ENCODE measurements around the gene PRKRA. TPM values are rescaled to one million over a fixed set of nuclear protein-coding genes. Genes with fewer than 3 reads are reported as not detected.

PRKRA gene
- total RNA-seq, 1 donor from 2014 or later = 135 TPM

DNA sequence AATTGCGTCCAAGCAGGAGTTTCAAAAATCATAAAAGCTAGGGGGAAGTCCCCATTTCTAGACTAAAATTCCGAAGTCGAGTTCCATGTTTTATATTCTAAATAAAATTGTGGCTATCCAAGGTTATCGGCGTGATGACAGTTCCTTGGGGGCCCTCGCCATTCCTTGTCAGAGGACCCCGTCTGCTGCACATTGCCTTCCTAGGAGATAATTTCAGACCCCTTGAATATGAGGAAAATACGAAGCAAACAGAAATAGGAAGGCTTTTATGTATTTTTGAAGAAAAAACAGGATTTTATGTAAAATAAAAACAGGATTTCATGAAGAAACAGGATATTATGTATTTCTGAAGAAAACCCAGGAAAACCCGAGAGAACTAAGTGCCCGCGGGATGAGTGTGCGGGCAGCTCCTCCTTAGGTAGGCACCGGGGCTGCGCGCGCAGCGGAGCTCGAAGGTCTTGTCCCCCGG is 28.8 kb upstream of the PRKRA start:
- H3K4me1 ChIP-seq = peaks cover 23% of the 10 kb centered on the region
- no peaks in the 10 kb centered on the region for H3K36me3 ChIP-seq
- Mint-ChIP-seq H3K27ac (no peak overlapping the region), H3K9me3 (no peaks in the 10 kb centered on the region), H3K27me3 (ENCODE audit: insufficient read depth, low read depth) (no peaks in the 10 kb centered on the region), H3K4me1 (peaks cover 31% of the 10 kb centered on the region), H3K4me3 (peak overlapping the region; percentile 92), H3K36me3 (no peaks in the 10 kb centered on the region)
- peaks cover 22% of the 10 kb centered on the region for H4K20me1 ChIP-seq (ENCODE audit: low read depth)
- H3K4me3 ChIP-seq = peak overlapping the region; percentile 90
- H2AFZ ChIP-seq (replicated peaks) = peak overlapping the region; percentile 80
- H3F3A ChIP-seq (ENCODE audit: low read depth) = peaks cover 22% of the 10 kb centered on the region
- peaks cover 7% of the 10 kb centered on the region for H3K27me3 ChIP-seq
- H3K9me3 ChIP-seq (ENCODE audit: low read depth) = no peaks in the 10 kb centered on the region
- peaks cover 62% of the 10 kb centered on the region for H3K79me2 ChIP-seq (ENCODE audit: low read depth)
- peak overlapping the region; percentile 71 for H3K9ac ChIP-seq
- no peak for TF ChIP-seq EZH2 (IDR thresholded peaks at IDR 0.05)
- TF ChIP-seq CTCF (IDR thresholded peaks at IDR 0.05) = no peak
- TF ChIP-seq EZH2phosphoT487 (IDR thresholded peaks at IDR 0.05) = no peak
- H3K27ac ChIP-seq = no peak overlapping the region
- peak overlapping the region; percentile 91 for H3K4me2 ChIP-seq
- DNase-seq (ENCODE audit: low spot score) = no peak

- DNase-seq (ENCODE audit: low spot score) = no peak
- Mint-ChIP-seq H3K4me1 (peaks cover 26% of the 10 kb centered on the region), H3K27ac (peak overlapping the region; percentile 94), H3K4me3 (peak overlapping the region; percentile 92), H3K36me3 (no peaks in the 10 kb centered on the region), H3K9me3 (no peaks in the 10 kb centered on the region), H3K27me3 (ENCODE audit: insufficient read depth, low read depth) (no peaks in the 10 kb centered on the region)
- Histone ChIP-seq H3K79me2 (ENCODE audit: low read depth) (peaks cover 58% of the 10 kb centered on the region), H2AFZ (replicated peaks) (no peak overlapping the region), H3K4me1 (peaks cover 23% of the 10 kb centered on the region), H3F3A (ENCODE audit: low read depth) (peaks cover 22% of the 10 kb centered on the region), H3K9ac (no peak overlapping the region), H3K27ac (no peak overlapping the region), H3K27me3 (peaks cover 7% of the 10 kb centered on the region), H3K4me2 (peak overlapping the region; percentile 94), H3K36me3 (no peaks in the 10 kb centered on the region), H4K20me1 (ENCODE audit: low read depth) (peaks cover 17% of the 10 kb centered on the region), H3K9me3 (ENCODE audit: low read depth) (no peaks in the 10 kb centered on the region), H3K4me3 (peak overlapping the region; percentile 90)
- TF ChIP-seq EZH2phosphoT487 (IDR thresholded peaks at IDR 0.05) = no peak
- no peak for TF ChIP-seq CTCF (IDR thresholded peaks at IDR 0.05)
- no peak for TF ChIP-seq EZH2 (IDR thresholded peaks at IDR 0.05)
Observed at GRCh38 chr2:178479275-178479616, 28.3 kb upstream of the PRKRA start.

DNA sequence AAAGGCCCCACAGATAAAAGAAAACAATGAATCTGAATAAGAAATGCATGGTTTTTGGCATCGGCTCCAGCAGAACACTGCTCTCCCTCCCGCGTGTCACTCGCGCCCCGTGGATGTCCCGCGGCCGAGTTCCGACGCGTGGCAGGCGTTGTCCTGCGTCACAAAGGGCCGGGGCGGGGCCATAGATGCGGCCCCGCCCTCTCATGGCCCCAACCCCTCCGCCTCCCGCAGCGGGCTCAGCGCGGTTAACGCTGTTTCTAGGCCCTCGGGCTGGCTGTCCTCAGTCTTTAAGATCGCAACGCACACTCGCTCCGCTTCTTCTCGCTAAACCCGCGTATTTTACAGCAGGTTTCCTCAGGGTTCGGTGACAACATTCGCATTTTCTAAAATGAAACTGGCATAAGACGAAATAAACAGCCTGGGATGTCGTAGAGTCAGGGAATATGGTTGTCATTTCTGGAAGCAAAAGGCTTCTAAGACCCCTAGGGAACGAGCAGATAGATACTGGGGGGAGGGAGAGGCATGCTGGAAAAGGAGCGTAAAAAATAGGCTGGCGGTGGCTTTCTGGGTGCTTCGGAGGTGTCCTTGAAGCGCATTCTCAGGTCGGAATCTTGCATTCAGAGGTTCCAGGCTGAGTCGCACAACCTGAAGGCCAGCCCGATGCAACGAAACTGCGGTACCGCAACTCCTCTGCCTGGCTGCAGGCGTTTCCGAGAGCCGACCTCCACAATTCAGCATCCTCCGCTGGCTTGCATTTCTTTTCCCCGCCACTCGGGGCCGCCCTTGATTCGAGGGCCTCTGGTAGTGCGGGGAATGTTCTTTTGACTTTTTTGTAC is 27.7 kb upstream of the PRKRA start, which contains the start of gene FKBP7:
Gene FKBP7, minus strand, starts transcription at position 162 of the 836 bp plus-strand sequence. Its CDS starts 101 bp downstream, at position 61.
- peak within 1 kb of the TSS; percentile 30 for H3K9ac ChIP-seq
- Mint-ChIP-seq H3K4me3 (peak within 1 kb of the TSS; percentile 92), H3K27me3 (ENCODE audit: insufficient read depth, low read depth) (no peaks in the 10 kb centered on the region), H3K9me3 (no peaks in the 10 kb centered on the region), H3K36me3 (no peaks in the 10 kb centered on the region), H3K4me1 (peaks cover 25% of the 10 kb centered on the region), H3K27ac (peak within 1 kb of the TSS; percentile 94)
- peaks cover 22% of the 10 kb centered on the region for H3F3A ChIP-seq (ENCODE audit: low read depth)
- peaks cover 53% of the 10 kb centered on the region for H3K79me2 ChIP-seq (ENCODE audit: low read depth)
- peak within 1 kb of the TSS; percentile 10 for H3K27ac ChIP-seq
- peak within 1 kb of the TSS; percentile 90 for H3K4me3 ChIP-seq
- peak; percentile 12 for TF ChIP-seq EZH2phosphoT487 (IDR thresholded peaks at IDR 0.05)
- TF ChIP-seq CTCF (IDR thresholded peaks at IDR 0.05) = peak; percentile 66
- TF ChIP-seq EZH2 (IDR thresholded peaks at IDR 0.05) = no peak
- peak; percentile 94 for DNase-seq (ENCODE audit: low spot score)
- H3K4me1 ChIP-seq = peaks cover 23% of the 10 kb centered on the region
- peaks cover 17% of the 10 kb centered on the region for H4K20me1 ChIP-seq (ENCODE audit: low read depth)
- no peaks in the 10 kb centered on the region for H3K36me3 ChIP-seq
- peak within 1 kb of the TSS; percentile 96 for H2AFZ ChIP-seq (replicated peaks)
- H3K4me2 ChIP-seq = peak within 1 kb of the TSS; percentile 94
- no peaks in the 10 kb centered on the region for H3K9me3 ChIP-seq (ENCODE audit: low read depth)
- H3K27me3 ChIP-seq = peaks cover 7% of the 10 kb centered on the region
